OCI-LY3 (cell line): Measurements from ENCODE around the gene FAM174B.

Source experiments
- CTCF ChIP-seq: fragments of 200-600, 300-600 bp; sonication (generic); IDR thresholded peaks from 2 replicates; pipeline ENCODE4 v1.5.1; 2014; ENCODE audit warnings: antibody characterized with exemption, low read length, low read depth
- EZH2phosphoT487 ChIP-seq: fragments of 200-600 bp; shearing (Covaris generic); IDR thresholded peaks from 2 replicates; pipeline ENCODE4 v1.6.1; 2018; ENCODE audit warnings: antibody characterized with exemption, mixed run types, low read depth

GRCh38 chr15:92687746-92688145, 32.2 kb upstream of the FAM174B start:
- TF ChIP-seq CTCF (no peak), EZH2phosphoT487 (no peak)
